Neural progenitor cell (in vitro differentiated cells): Measurements from ENCODE around the gene COX6B1.

Experiments used
- CTCF ChIP-seq: fragments of 200-600 bp; sonication (generic); IDR thresholded peaks from 2 replicates; pipeline ENCODE4 v1.5.1; 2017; ENCODE audit warnings: antibody characterized with exemption, mild to moderate bottlenecking
- EZH2 ChIP-seq: fragments of 200-600 bp; sonication (generic); IDR thresholded peaks from 2 replicates; pipeline ENCODE4 v1.6.1; 2017; ENCODE audit warnings: antibody characterized with exemption, mild to moderate bottlenecking, moderate library complexity
- EZH2phosphoT487 ChIP-seq: fragments of 200-600 bp; sonication (generic); IDR thresholded peaks from 2 replicates; pipeline ENCODE4 v1.6.1; 2017; ENCODE audit warnings: antibody characterized with exemption

GRCh38 chr19:35607661-35608060 lies 40.5 kb upstream of the COX6B1 start:
- TF ChIP-seq CTCF (no peak), EZH2 (no peak), EZH2phosphoT487 (no peak)
